Dermis blood vessel endothelial cell (primary cell): ENCODE data around the gene KMO. TPM values are rescaled to one million over a fixed set of nuclear protein-coding genes. Genes with fewer than 3 reads are reported as not detected.

Source experiments
- DNase-seq: peaks from one replicate; pipeline ENCODE4 v3.0.0; 2010
- total RNA-seq: library from RNA; depleted of rRNA; stranded (reverse); fragments of >200 nt; gene quantifications from 2 replicates; pipeline ENCODE4 v1.2.3, GENCODE V29; 2014

KMO gene
- not detected in 2 replicates for total RNA-seq

GRCh38 chr1:241532162-241532531, at the start of gene KMO:
KMO (plus strand) TSS chr1:241532378; CDS start chr1:241532445, 67 bp downstream.
- peak; percentile 39 for DNase-seq

GRCh38 chr1:241482761-241483250, 49.4 kb upstream of the KMO start:
- peak; percentile 63 for DNase-seq

- no peak for DNase-seq
Observed at GRCh38 chr1:241485145-241485544, 47.0 kb upstream of the KMO start.

- DNase-seq: peak; percentile 55
Observed at GRCh38 chr1:241485554-241485992, 46.6 kb upstream of the KMO start.

GRCh38 chr1:241488739-241489138, 43.4 kb upstream of the KMO start:
- DNase-seq: no peak

GRCh38 chr1:241495741-241496140, 36.4 kb upstream of the KMO start:
- DNase-seq: no peak

- DNase-seq: peak; percentile 72
Observed at GRCh38 chr1:241499910-241500309, 32.3 kb upstream of the KMO start.

GRCh38 chr1:241503444-241503843, 28.7 kb upstream of the KMO start:
- no peak for DNase-seq

GRCh38 chr1:241507189-241507863, 24.9 kb upstream of the KMO start:
- DNase-seq: peak; percentile 33

- DNase-seq: no peak
Observed at GRCh38 chr1:241513378-241513777, 18.8 kb upstream of the KMO start.

GRCh38 chr1:241518476-241519307, 13.5 kb upstream of the KMO start:
- DNase-seq: peak; percentile 44

- peak; percentile 98 for DNase-seq
Observed at GRCh38 chr1:241519308-241520079, 12.7 kb upstream of the KMO start, which contains the start of gene FH. FH (minus strand) TSS chr1:241519755; CDS start chr1:241519722, 33 bp downstream.

- no peak for DNase-seq
Observed at GRCh38 chr1:241520080-241520465, 12.1 kb upstream of the KMO start.

- no peak for DNase-seq
Observed at GRCh38 chr1:241521718-241522117, 10.5 kb upstream of the KMO start.

- no peak for DNase-seq
Observed at GRCh38 chr1:241525026-241525425, 7.2 kb upstream of the KMO start.

GRCh38 chr1:241527146-241527545, 5.0 kb upstream of the KMO start:
- no peak for DNase-seq

- DNase-seq: peak; percentile 79
Observed at GRCh38 chr1:241531195-241532161, 700 bp upstream of the KMO start.

GRCh38 chr1:241532864-241533263, 686 bp downstream of the KMO start:
- no peak for DNase-seq

GRCh38 chr1:241533326-241534115, 1.3 kb downstream of the KMO start:
- DNase-seq: no peak

GRCh38 chr1:241536304-241536703, 4.1 kb downstream of the KMO start:
- no peak for DNase-seq

- no peak for DNase-seq
Observed at GRCh38 chr1:241536969-241537368, 4.8 kb downstream of the KMO start.
